GM19351 (cell line): Measurements from ENCODE around the gene ABCG4.
A peak's percentile ranks its signal among the peaks of the same experiment; 100 is the strongest.

ENCODE experiments used
- ATAC-seq: cut with Tn5 transposase; IDR thresholded peaks from one replicate; pipeline ENCODE4 v1.9.1; 2021; ENCODE audit warnings: mild to moderate bottlenecking, moderate library complexity; ENCODE audit not compliant: unreplicated experiment

ABCG4 gene

DNA sequence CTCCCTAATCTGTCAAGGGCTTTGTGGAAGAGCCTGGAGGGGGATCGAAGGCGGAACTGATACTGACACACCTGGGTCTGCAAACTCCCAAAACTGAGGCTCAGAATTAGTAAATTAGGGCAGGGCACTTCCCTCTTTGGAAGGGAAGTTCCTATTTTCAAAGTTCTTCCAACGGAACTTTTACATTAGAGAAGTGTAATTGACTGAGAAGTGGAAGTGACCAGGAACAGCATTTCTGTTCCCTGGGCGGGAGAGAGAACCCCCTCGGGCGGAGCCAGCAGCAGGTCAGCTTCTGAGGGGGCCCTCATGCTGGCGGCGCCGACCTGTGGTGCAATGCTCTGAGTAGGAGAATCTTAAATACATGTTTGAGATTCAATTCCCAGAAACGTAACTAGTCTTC is 56.2 kb downstream of the ABCG4 start:
- ATAC-seq = no peak

DNA sequence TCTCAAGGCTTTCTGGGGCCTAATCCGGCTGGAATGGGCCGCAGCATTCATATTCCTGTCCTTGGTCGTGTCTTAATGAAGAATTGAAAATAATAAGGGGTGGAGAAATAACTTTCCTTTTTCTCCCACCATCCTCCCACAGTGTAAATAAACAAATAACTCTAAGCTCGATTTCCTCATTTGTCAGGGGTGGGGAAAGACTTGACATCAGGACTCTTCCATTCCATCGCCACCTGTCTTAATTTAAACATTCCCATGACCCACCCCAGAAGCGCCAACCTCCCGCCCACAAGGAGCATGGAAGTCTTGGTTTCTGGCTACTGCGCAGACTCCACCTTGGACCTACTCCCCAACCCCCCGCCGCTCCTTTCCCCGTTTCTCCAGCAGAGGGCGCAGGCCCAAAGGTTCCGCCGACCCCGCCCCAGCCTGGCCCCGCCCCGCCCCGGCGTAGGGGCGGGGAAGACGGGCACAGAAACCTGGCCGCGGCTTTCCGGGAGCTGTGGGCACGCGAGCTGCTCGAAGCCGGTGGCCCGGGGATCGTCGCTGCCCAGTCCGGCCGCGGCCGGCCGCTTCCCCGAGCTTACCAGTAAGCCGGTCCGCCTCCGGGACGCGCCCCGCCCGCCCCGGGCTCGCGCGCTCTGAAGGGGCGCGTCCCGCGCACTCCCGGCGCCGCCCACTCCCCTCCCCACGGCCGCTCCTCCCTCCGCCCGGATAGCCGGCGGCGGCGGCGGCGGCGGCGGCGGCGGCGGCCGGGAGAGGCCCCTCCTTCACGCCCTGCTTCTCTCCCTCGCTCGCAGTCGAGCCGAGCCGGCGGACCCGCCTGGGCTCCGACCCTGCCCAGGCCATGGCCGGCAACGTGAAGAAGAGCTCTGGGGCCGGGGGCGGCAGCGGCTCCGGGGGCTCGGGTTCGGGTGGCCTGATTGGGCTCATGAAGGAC is 57.0 kb downstream of the ABCG4 start, which contains the start of gene CBL:
TSS of gene CBL (plus strand) at position 766 of the 937 bp plus-strand sequence. CDS start at position 845, 79 bp downstream.
- ATAC-seq = peak; percentile 64

DNA sequence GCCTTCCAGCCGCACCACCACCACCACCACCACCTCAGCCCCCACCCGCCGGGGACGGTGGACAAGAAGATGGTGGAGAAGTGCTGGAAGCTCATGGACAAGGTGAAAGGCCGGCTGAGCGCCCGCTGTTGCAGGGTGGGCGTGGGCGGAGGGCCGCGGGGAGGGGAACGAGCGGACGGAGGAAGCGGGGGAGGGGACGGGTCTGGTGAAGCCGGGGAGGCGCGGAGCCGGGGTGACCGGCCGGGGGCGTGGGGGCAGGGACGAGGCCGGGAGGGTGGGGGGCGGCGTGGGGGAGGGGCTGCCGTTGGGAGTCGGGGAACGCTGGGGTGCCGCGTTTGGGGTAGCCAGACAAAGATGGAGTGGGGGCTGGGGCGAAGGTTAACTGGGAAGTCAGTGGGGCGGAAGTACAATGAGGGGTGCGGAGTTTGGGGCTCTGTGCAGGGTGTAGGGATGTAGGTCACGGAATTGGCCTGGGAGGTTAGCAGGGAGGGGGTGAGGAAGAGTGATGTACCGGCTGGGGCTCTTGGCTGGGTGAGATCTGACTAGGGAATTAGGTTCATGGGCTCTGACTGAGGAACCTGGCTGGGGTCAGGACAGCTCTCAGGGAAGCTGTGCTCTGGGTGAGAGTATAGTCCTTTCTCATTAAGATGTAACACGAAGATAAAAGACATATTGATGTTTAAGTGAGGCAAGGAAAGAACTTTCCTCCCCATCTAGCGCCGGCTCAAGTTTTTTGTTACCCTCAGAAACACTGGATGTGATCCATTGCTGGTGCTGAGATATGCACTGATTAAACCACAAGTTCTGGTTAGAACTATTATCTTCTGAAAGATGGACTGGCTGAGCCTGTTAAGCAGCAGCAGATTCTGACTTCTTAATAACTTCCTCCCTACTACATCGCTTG is 57.9 kb downstream of the ABCG4 start:
- ATAC-seq = peak; percentile 33

DNA sequence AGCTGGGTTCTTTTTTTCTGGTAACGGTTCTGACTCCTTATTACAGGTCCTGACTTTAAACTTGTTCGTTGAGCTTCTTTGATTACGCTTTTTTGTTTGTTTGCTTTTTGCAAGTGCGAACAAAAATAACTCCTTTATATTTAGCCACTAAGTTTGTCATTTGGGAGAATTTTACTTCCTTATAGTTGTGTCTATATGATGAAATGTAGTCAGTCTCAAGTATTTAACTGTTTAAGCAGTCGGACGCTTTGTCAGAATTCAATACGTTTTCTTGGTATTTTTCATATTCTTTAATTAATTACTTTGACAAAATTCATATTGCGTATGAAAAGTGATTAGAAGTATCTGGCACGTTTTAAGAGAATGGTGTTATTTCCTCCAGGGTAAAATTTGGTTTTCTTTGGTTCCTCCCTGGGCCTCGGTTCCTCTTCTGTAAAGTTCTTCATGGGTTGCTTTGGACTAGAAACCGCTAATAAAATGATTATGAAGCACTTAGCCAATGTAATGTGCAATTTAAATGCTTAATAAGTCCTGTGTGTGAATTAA is 58.6 kb downstream of the ABCG4 start:
- ATAC-seq = no peak

DNA sequence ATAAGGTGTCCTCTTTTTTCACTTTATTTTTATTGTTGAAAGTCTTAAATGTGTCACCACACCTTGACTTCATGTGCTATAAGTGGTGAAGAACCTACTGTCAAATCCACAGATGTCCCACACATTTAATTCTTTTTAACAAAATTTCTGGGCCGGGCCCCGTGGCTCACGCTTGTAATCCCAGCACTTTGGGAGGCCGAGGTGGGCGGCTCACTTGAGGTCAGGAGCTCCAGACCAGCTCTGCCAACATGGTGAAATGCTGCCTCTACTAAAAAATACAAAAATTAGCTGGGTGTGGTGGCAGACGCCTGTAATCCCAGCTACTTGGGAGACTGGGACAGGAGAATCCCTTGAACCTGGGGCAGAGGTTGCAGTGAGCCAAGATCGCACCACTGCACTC is 60.3 kb downstream of the ABCG4 start:
- ATAC-seq = no peak

DNA sequence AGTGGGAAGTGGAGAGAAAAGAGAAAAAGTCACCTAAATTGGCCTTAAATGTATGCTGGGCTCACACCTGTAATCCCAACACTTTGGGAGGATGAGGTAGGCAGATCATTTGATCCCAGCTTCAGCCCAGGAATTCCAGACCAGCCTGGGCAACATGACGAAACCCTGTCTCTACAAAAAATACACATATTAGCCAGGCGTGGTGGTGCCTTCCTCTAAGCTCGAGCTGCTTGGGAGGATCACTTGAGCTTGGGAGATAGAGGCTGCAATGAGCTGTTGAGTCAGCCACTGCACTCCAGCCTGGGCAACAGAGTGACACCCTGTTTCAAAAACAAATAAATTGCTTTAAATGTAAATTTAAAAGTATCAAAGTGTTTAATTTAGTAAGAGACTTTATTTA is 61.2 kb downstream of the ABCG4 start:
- no peak for ATAC-seq
